Right atrium auricular region (tissue), 2 donors: ENCODE measurements around the gene SPAG9. TPM values are rescaled to one million over a fixed set of nuclear protein-coding genes. Genes with fewer than 3 reads are reported as not detected.
A peak's percentile ranks its signal among the peaks of the same experiment; 100 is the strongest.

Experiments
- DNase-seq: peaks from one replicate; pipeline ENCODE4 v3.0.0-alpha.2; 2019; ENCODE audit warnings: low spot score
- H3K27ac ChIP-seq, 2 donors: fragments of 200-600 bp; sonication (generic); 1 replicate in 1 of 2; 2 replicates in 1 of 2; pipeline ENCODE4 v1.5.1; 2016 to 2019
- H3K27me3 ChIP-seq, 2 donors: fragments of 200-600 bp; sonication (generic); one replicate each; pipeline versions ENCODE4 v1.5.1 to v1.6.0; 2017 to 2019
- H3K36me3 ChIP-seq: fragments of 200-600 bp; sonication (generic); one replicate; pipeline ENCODE4 v1.5.1; 2016
- H3K4me1 ChIP-seq, 2 donors: fragments of 200-600 bp; sonication (generic); one replicate each; pipeline versions ENCODE4 v1.5.1 to v1.6.0; 2017 to 2019
- H3K4me3 ChIP-seq, 2 donors: fragments of 200-600 bp; sonication (generic); 1 replicate in 1 of 2; 2 replicates in 1 of 2; pipeline ENCODE4 v1.5.1; 2017 to 2019; ENCODE audit warnings: mild to moderate bottlenecking in 1 of 2, moderate library complexity in 1 of 2
- H3K9me3 ChIP-seq, 2 donors: fragments of 200-600 bp; sonication (generic); one replicate each; pipeline ENCODE4 v1.5.1; 2019
- CTCF ChIP-seq, 2 donors: fragments of 200-600 bp; sonication (generic); IDR thresholded peaks; one replicate each; pipeline ENCODE4 v1.5.1; 2019; ENCODE audit warnings: antibody characterized with exemption in 2 of 2
- total RNA-seq, 2 donors: library from RNA; depleted of rRNA; stranded (reverse); fragments of >200 nt; gene quantifications; one replicate each; pipeline ENCODE4 v1.1.0, GENCODE V29; 2016

SPAG9 gene
- total RNA-seq, 2 donors from 2014 or later, result 56.4 to 56.5 TPM

- Histone ChIP-seq H3K4me3 (no peak overlapping the region), H3K4me1 (peaks cover 0 to 66% of the 10 kb centered on the region in 2 donors), H3K27ac (no peak overlapping the region), H3K27me3 (no peaks in the 10 kb centered on the region), H3K36me3 (no peaks in the 10 kb centered on the region), H3K9me3 (no peaks in the 10 kb centered on the region)
- no peak for TF ChIP-seq CTCF (IDR thresholded peaks at IDR 0.05)
- DNase-seq, result peak; percentile 59
Measured at GRCh38 chr17:50952013-50952412, 168.7 kb downstream of the SPAG9 start.

- Histone ChIP-seq H3K27me3 (no peaks in the 10 kb centered on the region), H3K4me3 (peak overlapping the region in 1 of 2 donors; percentile 9), H3K27ac (peak overlapping the region; percentile 75 to 86), H3K4me1 (peaks cover 0 to 49% of the 10 kb centered on the region in 2 donors), H3K36me3 (no peaks in the 10 kb centered on the region), H3K9me3 (no peaks in the 10 kb centered on the region)
- TF ChIP-seq CTCF (IDR thresholded peaks at IDR 0.05), result peak; percentile 51 to 87
- DNase-seq, result peak; percentile 80
Measured at GRCh38 chr17:50949989-50950877, 170.4 kb downstream of the SPAG9 start.

- no peak for TF ChIP-seq CTCF (IDR thresholded peaks at IDR 0.05)
- H3K27ac ChIP-seq, result peak overlapping the region; percentile 75 to 86
- no peaks in the 10 kb centered on the region for H3K27me3 ChIP-seq
- H3K4me1 ChIP-seq, result peaks cover 0 to 49% of the 10 kb centered on the region in 2 donors
- no peaks in the 10 kb centered on the region for H3K9me3 ChIP-seq
- DNase-seq, result no peak
- H3K4me3 ChIP-seq, result no peak overlapping the region
- no peaks in the 10 kb centered on the region for H3K36me3 ChIP-seq
Measured at GRCh38 chr17:50949128-50949988, 171.3 kb downstream of the SPAG9 start.

- Histone ChIP-seq H3K4me3 (no peak overlapping the region), H3K27me3 (no peaks in the 10 kb centered on the region), H3K9me3 (no peaks in the 10 kb centered on the region), H3K36me3 (no peaks in the 10 kb centered on the region), H3K27ac (peak overlapping the region; percentile 75 to 86), H3K4me1 (peaks cover 0 to 49% of the 10 kb centered on the region in 2 donors)
- no peak for TF ChIP-seq CTCF (IDR thresholded peaks at IDR 0.05)
- DNase-seq, result no peak
Measured at GRCh38 chr17:50948711-50949110, 172.0 kb downstream of the SPAG9 start.

GRCh38 chr17:50947782-50948543, 172.7 kb downstream of the SPAG9 start:
- Histone ChIP-seq H3K4me1 (peaks cover 0 to 55% of the 10 kb centered on the region in 2 donors), H3K27ac (peak overlapping the region; percentile 75 to 86), H3K9me3 (no peaks in the 10 kb centered on the region), H3K27me3 (no peaks in the 10 kb centered on the region), H3K36me3 (no peaks in the 10 kb centered on the region), H3K4me3 (no peak overlapping the region)
- no peak for DNase-seq
- no peak for TF ChIP-seq CTCF (IDR thresholded peaks at IDR 0.05)
